Measurements from ENCODE around the gene GIT1.

- peak; percentile 69 for TF ChIP-seq CTCF (conservative IDR thresholded peaks at IDR 0.05; ENCODE audit: low read length)
- no peak for TF ChIP-seq EZH2phosphoT487 (IDR thresholded peaks at IDR 0.05; ENCODE audit: borderline replicate concordance, low read depth, low read length)
Observed at GRCh38 chr17:29572691-29573557, 16.5 kb downstream of the GIT1 start.
